Activated T-cell treated with anti-CD3 and anti-CD28 coated beads for 24 hours (primary cell): Measurements from ENCODE around the gene CLPTM1.
"Not testable (repeated sequence)": the region's sequence is repeated elsewhere in the genome, so short reads cannot be mapped to it uniquely, and the experiment has no call there.

Experiments
- DNase-seq: peaks from one replicate; pipeline ENCODE4 v3.0.0-alpha.2; 2020; ENCODE audit warnings: low read depth

CLPTM1 gene

GRCh38 chr19:44974857-44975256, 19.7 kb downstream of the CLPTM1 start:
- no peak for DNase-seq

DNA sequence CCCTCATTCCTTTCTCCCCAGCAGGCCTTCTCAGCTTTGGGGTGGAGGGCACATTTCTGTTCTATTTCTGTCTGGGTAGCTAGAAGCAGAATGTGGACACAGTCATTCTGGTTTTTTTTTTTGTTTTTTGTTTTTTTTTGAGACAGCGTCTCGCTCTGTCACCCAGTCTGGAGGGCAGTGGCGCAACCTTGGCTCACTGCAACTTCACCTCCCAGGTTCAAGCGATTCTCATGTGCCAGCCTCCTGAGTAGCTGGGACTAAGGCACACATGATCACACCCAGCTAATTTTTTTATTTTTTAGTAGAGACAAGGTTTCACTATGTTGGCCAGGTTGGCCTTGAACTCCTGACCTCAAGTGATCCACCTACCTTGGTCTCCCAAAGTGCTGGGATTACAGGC, 20.3 kb downstream of the CLPTM1 start:
- DNase-seq: no peak

DNA sequence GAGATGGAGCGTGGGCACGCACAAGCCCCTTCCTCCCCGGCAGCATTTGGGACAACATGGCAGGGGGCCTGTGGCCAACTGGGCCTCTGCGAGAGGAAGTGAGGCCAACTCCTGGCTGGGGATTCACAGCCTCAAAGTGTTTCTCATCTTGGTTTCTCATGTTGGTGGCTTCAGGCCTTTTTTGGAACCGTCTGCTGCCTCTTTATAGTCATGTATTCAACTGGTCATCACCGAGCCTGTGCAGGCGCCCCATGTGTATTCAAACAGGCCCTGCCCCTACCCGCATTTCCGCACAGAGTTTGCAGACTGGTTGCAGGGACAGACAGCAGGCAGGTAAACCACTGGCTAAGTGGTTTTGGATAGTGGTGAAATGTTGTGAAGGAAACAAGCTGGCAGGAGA, 28.8 kb downstream of the CLPTM1 start:
- DNase-seq: no peak

GRCh38 chr19:44985445-44985844, 30.3 kb downstream of the CLPTM1 start:
- DNase-seq: no peak

DNA sequence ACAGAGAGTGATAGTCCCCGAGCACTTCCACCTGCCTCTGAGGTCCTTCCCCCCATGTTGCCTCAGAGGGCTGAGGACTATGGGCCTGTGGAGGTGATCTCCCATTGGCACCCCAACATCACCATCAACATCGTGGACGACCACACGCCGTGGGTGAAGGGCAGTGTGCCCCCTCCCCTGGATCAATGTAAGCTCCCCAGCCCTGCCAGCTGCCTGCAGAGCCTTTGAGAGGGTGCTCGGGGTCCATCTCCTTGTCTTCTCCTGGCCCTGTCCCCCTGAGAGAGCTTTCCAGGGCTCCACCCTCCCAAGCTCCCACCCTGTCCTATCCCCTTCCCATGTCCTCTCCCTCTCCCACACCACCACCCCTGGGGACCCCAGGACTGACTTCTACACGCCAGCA, 31.2 kb downstream of the CLPTM1 start:
- no peak for DNase-seq

DNA sequence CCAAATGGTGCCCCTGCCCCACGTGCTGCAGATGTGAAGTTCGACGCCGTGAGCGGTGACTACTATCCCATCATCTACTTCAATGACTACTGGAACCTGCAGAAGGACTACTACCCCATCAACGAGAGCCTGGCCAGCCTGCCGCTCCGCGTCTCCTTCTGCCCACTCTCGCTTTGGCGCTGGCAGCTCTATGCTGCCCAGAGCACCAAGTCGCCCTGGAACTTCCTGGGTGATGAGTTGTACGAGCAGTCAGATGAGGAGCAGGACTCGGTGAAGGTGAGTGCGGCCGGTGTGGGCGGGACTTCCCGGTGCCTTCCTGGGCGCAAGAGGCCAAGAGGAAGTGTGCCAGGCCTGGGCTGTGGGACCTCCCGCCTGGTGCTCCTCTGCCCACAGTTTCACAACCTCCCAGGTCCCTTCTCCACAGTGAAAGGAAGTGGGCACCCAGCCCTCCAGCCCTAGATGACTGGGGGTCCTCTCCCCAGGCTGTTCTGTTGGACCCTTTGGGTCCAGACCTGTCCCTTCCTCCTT, 32.0 kb downstream of the CLPTM1 start:
- no peak for DNase-seq

GRCh38 chr19:44988273-44988672, 33.1 kb downstream of the CLPTM1 start:
- no peak for DNase-seq

GRCh38 chr19:44988896-44989556, 33.8 kb downstream of the CLPTM1 start:
- DNase-seq: peak; percentile 54

- DNase-seq: no peak
These were observed 35.3 kb downstream of the CLPTM1 start for GRCh38 chr19:44990459-44990858.

DNA sequence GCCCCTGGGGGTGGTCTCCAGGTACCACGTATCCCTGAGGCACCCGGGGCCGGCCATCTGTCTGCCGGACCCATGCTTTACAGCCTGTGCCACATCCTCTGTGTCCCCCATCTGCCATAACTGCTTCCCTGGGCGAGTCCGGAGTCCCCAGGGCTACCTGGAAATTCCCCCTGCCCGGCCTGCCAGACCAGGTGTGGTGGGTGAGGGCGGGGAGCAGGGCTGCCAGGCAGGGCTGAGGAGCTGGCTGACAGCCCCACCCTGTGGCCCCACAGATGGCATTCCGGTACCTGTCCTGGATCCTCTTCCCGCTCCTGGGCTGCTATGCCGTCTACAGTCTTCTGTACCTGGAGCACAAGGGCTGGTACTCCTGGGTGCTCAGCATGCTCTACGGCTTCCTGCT, 35.8 kb downstream of the CLPTM1 start:
- no peak for DNase-seq

DNA sequence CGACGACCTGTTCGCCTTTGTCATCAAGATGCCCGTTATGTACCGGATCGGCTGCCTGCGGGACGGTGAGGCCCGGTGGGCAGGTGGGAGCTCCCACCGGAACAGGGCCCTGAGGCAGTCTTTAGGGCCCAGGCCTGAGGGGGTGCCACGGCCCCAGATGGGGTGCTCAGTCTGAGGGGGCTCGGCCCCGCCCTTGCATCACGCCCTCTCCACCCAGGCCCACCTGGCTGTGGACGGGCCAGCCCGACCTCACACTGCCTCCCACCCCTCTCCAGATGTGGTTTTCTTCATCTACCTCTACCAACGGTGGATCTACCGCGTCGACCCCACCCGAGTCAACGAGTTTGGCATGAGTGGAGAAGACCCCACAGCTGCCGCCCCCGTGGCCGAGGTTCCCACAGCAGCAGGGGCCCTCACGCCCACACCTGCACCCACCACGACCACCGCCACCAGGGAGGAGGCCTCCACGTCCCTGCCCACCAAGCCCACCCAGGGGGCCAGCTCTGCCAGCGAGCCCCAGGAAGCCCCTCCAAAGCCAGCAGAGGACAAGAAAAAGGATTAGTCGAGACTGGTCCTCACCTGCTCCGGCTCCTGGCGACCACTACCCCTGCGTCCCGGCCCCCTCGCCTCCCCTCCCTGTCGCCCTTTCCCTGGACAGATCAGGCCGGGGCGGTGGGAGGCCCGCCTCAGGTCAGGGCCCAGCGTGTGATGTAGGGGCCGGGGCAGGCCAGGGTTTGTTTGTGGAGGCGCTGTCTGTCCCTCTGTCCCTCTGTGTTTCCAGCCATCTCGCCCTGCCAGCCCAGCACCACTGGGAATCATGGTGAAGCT, 37.4 kb downstream of the CLPTM1 start:
- DNase-seq: no peak

DNA sequence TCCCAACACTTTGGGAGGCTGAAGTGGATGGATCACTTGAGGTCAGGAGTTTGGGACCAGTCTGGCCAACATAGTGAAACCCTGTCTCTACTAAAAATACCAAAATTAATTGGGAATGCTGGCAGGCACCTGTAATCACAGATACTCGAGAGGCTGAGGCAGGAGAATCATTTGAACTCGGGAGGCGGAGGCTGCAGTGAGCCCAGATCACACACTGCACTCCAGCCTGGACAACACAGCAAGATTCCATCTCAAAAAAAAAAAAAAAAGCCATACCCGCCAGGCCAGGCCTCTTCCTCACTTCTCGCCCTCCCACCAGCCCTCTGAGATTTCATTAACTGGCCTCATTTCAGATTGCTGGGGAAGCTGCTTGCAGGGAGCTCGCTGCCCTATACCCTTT, 38.3 kb downstream of the CLPTM1 start:
- no peak for DNase-seq

DNA sequence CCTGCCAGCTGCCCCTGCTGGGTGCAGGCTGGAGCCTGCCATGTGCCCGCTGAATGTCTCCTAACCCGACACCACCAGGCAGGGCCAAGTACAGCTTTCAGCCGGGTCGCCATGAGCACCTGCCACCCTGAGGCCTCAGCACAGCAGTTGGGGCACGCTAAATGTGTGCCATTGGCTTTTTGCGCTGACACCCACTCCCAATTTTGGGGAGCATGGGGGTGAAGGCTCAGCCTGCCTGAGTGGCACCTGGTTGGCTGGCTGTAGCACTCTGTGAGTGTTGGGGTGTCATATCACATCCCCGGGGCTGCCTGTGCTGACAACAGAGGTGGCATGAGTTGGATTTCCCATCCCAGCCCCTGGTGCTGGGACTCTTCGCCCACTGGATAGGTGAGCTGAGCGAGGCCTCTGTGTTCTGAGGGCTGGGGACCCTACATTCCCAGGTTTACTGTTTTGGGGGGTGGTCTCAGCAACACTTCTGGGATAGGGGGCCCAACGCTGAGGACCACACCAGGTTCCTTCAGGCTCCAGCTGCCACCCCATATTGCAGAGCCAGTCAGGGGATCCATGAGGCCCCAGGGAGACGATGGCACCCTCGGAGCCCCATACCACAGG, 38.9 kb downstream of the CLPTM1 start:
- DNase-seq: no peak

GRCh38 chr19:44998025-44998424, 42.8 kb downstream of the CLPTM1 start:
- DNase-seq: no peak

DNA sequence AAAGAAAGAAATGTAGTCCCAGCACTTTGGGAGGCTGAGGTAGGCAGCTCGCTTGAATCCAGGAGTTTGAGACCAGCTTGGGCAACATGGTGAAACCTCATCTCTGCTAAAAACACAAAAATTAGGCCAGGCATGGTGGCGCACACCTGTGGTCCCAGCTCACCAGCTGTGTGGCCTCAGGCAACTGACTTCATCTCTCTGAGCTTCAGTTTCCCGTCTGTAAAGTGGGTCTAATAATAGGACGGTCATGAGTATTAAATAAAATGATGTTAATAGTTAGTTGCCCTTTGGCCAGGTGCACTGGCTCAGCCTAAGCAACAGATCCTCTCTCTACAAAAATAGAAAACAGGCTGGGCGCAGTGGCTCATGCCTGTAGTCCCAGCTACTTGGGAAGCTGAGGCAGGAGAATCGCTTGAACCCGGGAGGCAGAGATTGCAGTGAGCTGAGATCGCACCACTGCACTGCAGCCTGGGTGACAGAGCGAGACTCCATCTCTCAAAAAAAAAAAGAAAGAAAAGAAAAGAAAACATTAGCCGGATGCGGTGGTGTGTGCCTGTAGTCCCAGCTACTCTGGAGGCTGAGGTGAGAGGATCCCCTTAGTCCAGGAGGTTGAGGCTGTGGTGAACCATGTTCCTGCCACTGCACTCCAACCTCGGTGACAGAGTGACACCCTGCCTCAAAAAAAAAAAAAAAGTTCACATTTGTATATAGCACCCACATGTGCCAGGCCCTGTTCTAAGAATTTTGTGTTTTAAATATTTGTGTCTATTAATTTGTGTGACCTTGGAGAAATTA, 44.1 kb downstream of the CLPTM1 start:
- not testable (repeated sequence) for DNase-seq

- DNase-seq: not testable (repeated sequence)
These were observed 45.5 kb downstream of the CLPTM1 start for GRCh38 chr19:45000665-45001064.

DNA sequence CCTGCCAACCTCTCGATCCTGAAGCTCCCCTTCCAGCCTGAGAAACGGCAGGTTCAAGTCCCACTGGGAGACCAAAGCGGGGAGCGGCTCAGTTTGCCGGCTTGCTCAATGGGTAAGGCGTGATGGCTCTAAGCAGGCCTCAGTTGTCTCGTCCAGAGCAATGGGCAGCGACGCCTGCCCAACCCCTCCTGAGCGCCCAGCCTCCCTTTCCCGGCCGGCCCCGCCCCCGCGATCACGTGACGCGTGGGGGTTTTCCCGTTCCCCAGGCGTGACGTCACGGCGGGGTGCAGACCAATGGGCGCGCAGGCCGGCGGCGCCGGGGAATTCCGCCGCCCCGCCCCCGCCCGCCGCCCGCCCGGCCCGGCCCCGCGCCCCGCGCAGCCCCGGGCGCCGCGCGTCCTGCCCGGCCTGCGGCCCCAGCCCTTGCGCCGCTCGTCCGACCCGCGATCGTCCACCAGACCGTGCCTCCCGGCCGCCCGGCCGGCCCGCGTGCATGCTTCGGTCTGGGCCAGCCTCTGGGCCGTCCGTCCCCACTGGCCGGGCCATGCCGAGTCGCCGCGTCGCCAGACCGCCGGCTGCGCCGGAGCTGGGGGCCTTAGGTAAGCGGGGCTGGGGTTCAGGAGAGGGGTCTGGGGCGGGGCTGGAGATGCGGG, 46.0 kb downstream of the CLPTM1 start, which contains the start of gene RELB:
Gene RELB (plus strand): TSS at position 378 of the 653 bp plus-strand sequence. CDS start 116 bp downstream, at position 494.
- peak; percentile 94 for DNase-seq

DNA sequence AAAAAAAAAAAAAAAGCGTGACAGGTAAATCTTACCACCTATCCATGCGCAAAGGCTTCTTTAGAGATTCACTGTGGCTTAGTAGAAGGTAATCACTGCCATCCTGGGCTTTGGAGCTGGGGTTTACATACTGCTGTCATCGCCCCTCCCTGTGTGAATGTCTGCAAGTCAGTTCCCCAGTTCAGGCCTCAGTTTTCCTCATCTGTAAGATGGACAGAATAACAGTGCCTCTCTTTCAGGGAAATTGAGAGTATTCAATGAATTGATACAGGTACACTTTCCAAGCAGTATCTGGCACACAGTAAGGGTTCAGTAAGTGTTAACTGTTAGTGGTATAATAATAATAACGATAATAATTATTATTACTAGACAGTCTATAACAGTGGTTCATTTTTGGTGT, 48.3 kb downstream of the CLPTM1 start:
- no peak for DNase-seq

DNA sequence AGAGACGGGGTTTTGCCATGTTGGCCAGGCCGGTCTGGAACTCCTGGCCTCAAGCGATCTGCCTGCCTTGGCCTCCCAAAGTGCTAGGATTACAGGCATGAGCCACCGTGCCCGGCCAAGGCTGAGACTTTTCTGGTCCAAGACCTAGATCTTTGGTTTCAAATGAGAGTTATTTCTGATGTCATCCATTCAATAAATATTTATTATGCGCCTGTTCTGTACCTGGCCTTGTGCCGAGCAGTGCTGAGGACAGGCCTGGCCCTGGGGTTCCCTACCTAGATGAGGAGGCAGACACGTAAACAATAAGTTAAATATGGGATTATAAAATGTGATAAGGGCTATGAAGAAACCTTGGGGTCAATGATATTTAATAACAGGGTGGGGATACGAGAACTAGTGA, 50.6 kb downstream of the CLPTM1 start:
- no peak for DNase-seq

DNA sequence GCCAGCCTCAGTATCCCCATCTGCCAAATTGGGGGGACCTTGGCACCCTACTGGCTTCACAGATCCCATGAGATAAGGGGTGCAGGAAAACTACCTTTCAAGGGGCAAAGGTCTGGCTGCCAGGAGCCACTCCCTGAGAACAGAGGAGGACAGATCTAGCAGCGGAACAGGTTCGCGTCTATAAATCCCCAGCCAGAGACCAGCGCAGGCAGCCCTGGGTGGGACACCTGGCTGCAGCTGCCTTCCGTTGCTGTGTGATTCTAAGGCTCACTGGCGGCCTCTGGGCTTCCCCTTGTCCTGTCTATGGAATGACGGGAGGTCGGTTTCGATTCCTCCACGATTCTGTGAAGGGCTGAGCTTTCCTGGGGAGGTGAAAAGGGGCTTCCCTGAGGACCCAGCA, 53.4 kb downstream of the CLPTM1 start:
- no peak for DNase-seq

GRCh38 chr19:45009625-45010255, 54.6 kb downstream of the CLPTM1 start:
- DNase-seq: no peak
